IMR-90 (cell line): ENCODE measurements around the gene TOR3A. TPM values are rescaled to one million over a fixed set of nuclear protein-coding genes. Genes with fewer than 3 reads are reported as not detected.

ENCODE experiments used
- ATAC-seq: fragments of 200-7000 bp; cut with Tn5 transposase; 2 replicates; pipeline ENCODE4 v1.9.1; 2020; ENCODE audit warnings: low read depth, mild to moderate bottlenecking, moderate library complexity
- BruUV-seq: library from RNA; stranded (reverse); fragments of 400-500 nt; replicated peaks from 2 replicates; lab custom pipeline; 2021; lab: Mats Ljungman, UMichigan
- CTCF ChIA-PET: fragments of 300-600 bp; formaldehyde crosslinking; extraction: SDS; loops from one replicate; lab custom pipeline; 2021; ENCODE audit warnings: antibody characterized with exemption; lab: Yijun Ruan, JAX
- POLR2A ChIA-PET: fragments of 300-600 bp; sonication (Branson Sonifier 250); formaldehyde crosslinking; loops from one replicate; lab custom pipeline; 2022; ENCODE audit warnings: antibody characterized with exemption; ENCODE audit not compliant: unreplicated experiment; lab: Charles Lee
- DNase-seq: peaks from one replicate; pipeline ENCODE4 v3.0.0; 2013
- H2AFZ ChIP-seq: replicated peaks from 2 replicates; pipeline ENCODE3; 2013; ENCODE audit warnings: low read length, mild to moderate bottlenecking; ENCODE audit not compliant: poor library complexity
- H2AK5ac ChIP-seq: 2 replicates; pipeline ENCODE4 v1.6.1; 2013; ENCODE audit warnings: low read depth, low read length, inconsistent platforms
- H2AK9ac ChIP-seq: replicated peaks from 2 replicates; pipeline ENCODE3; 2013; ENCODE audit warnings: mild to moderate bottlenecking, low read depth, low read length, moderate library complexity; ENCODE audit not compliant: poor library complexity
- H2BK120ac ChIP-seq: 2 replicates; pipeline ENCODE4 v1.6.1; 2013; ENCODE audit warnings: low read depth, low read length, inconsistent platforms
- H2BK15ac ChIP-seq: 3 replicates; pipeline ENCODE4 v1.6.1; 2013; ENCODE audit warnings: low read depth, low read length, inconsistent platforms
- H2BK20ac ChIP-seq: 2 replicates; pipeline ENCODE4 v1.6.1; 2013; ENCODE audit warnings: low read depth, mild to moderate bottlenecking, inconsistent platforms, low read length, moderate library complexity
- H2BK5ac ChIP-seq: 2 replicates; pipeline ENCODE4 v1.6.1; 2013; ENCODE audit warnings: mild to moderate bottlenecking, low read depth, low read length, inconsistent platforms; ENCODE audit not compliant: poor library complexity, severe bottlenecking
- H3K14ac ChIP-seq: replicated peaks from 2 replicates; pipeline ENCODE4 v1.6.1; 2013; ENCODE audit warnings: low read depth, low read length, inconsistent platforms
- H3K18ac ChIP-seq: 2 replicates; pipeline ENCODE4 v1.6.1; 2013; ENCODE audit warnings: low read depth, low read length, control low read depth
- H3K23ac ChIP-seq: 2 replicates; pipeline ENCODE4 v1.6.1; 2013; ENCODE audit warnings: low read depth, low read length, inconsistent platforms
- H3K27ac ChIP-seq: 2 replicates; pipeline ENCODE4 v1.5.1; 2013; ENCODE audit warnings: mild to moderate bottlenecking, control low read depth, low read length; ENCODE audit not compliant: insufficient read depth
- H3K27me3 ChIP-seq: 2 replicates; pipeline ENCODE4 v1.6.1; 2013; ENCODE audit warnings: low read length; ENCODE audit not compliant: control insufficient read depth, insufficient read depth
- H3K36me3 ChIP-seq: 2 replicates; pipeline ENCODE4 v1.6.1; 2013; ENCODE audit warnings: low read length, mixed read lengths; ENCODE audit not compliant: control insufficient read depth, insufficient read depth
- H3K4ac ChIP-seq: 2 replicates; pipeline ENCODE4 v1.6.1; 2013; ENCODE audit warnings: low read depth, low read length, inconsistent platforms
- H3K4me1 ChIP-seq: 2 replicates; pipeline ENCODE4 v1.6.1; 2013; ENCODE audit warnings: low read length, mixed read lengths; ENCODE audit not compliant: control insufficient read depth, insufficient read depth
- H3K4me2 ChIP-seq: 2 replicates; pipeline ENCODE4 v1.6.1; 2013; ENCODE audit warnings: low read depth, mild to moderate bottlenecking, control low read depth, low read length, moderate library complexity
- H3K4me3 ChIP-seq: 2 replicates; pipeline ENCODE4 v1.5.1; 2013; ENCODE audit warnings: low read depth, mild to moderate bottlenecking, control low read depth, low read length, moderate library complexity; ENCODE audit not compliant: insufficient read depth
- H3K56ac ChIP-seq: 2 replicates; pipeline ENCODE4 v1.6.1; 2013; ENCODE audit warnings: low read length, inconsistent platforms; ENCODE audit not compliant: insufficient read depth; ENCODE audit errors: extremely low read depth
- H3K79me1 ChIP-seq, 2 experiments: 2 replicates each; pipeline ENCODE4 v1.6.1; 2013; ENCODE audit warnings: low read length in 2 of 2, inconsistent platforms in 1 of 2, low read depth in 1 of 2
- H3K9ac ChIP-seq: 2 replicates; pipeline ENCODE4 v1.6.1; 2013; ENCODE audit warnings: low read depth, low read length, control low read depth
- H3K9me1 ChIP-seq: 2 replicates; pipeline ENCODE4 v1.6.1; 2013; ENCODE audit warnings: low read length, inconsistent platforms; ENCODE audit not compliant: insufficient read depth
- H3K9me3 ChIP-seq: 2 replicates; pipeline ENCODE4 v1.6.1; 2013; ENCODE audit warnings: low read length; ENCODE audit not compliant: control insufficient read depth, insufficient read depth
- H4K20me1 ChIP-seq: 2 replicates; pipeline ENCODE4 v1.6.1; 2013; ENCODE audit warnings: low read length, inconsistent platforms; ENCODE audit not compliant: insufficient read depth
- H4K5ac ChIP-seq: 2 replicates; pipeline ENCODE4 v1.6.1; 2013; ENCODE audit warnings: mild to moderate bottlenecking, low read depth, low read length, control low read depth
- H4K8ac ChIP-seq, 2 experiments: 2 replicates each; pipeline ENCODE4 v1.6.1; 2013; ENCODE audit warnings: low read depth in 2 of 2, low read length in 2 of 2, control low read depth in 1 of 2, inconsistent platforms in 1 of 2
- H4K91ac ChIP-seq: 2 replicates; pipeline ENCODE4 v1.6.1; 2013; ENCODE audit warnings: low read depth, low read length, inconsistent platforms; ENCODE audit not compliant: insufficient read depth
- BHLHE40 ChIP-seq: fragments of 150-350 bp; IDR thresholded peaks from 2 replicates; pipeline ENCODE4 v1.6.1; 2016; ENCODE audit warnings: mild to moderate bottlenecking, low read depth, low read length
- CEBPB ChIP-seq: IDR thresholded peaks from 2 replicates; pipeline ENCODE4 v1.6.1; 2012; ENCODE audit warnings: low read depth, low read length, improper control_type of control experiment
- CHD1 ChIP-seq: IDR thresholded peaks from 2 replicates; pipeline ENCODE4 v1.6.1; 2012; ENCODE audit warnings: low read depth, low read length, improper control_type of control experiment
- CTCF ChIP-seq: conservative IDR thresholded peaks from 2 replicates; pipeline ENCODE4 v1.5.1; 2012; ENCODE audit warnings: mild to moderate bottlenecking, low read depth, low read length, improper control_type of control experiment
- FOS ChIP-seq: fragments of 150-350 bp; IDR thresholded peaks from 2 replicates; pipeline ENCODE4 v1.6.1; 2016; ENCODE audit warnings: low read depth, low read length
- MAFK ChIP-seq: IDR thresholded peaks from 2 replicates; pipeline ENCODE4 v1.6.1; 2012; ENCODE audit warnings: low read depth, low read length, improper control_type of control experiment
- MAZ ChIP-seq: IDR thresholded peaks from 2 replicates; pipeline ENCODE4 v1.6.1; 2012; ENCODE audit warnings: low read depth, mild to moderate bottlenecking, low read length, improper control_type of control experiment, moderate library complexity, borderline replicate concordance
- MXI1 ChIP-seq: IDR thresholded peaks from 2 replicates; pipeline ENCODE4 v1.6.1; 2012; ENCODE audit warnings: low read depth, mild to moderate bottlenecking, low read length, moderate library complexity, borderline replicate concordance
- NFE2L2 ChIP-seq: fragments of 150-350 bp; IDR thresholded peaks from 2 replicates; pipeline ENCODE4 v1.6.1; 2016; ENCODE audit warnings: low read depth, mild to moderate bottlenecking, low read length
- POLR2A ChIP-seq: IDR thresholded peaks from 2 replicates; pipeline ENCODE4 v1.6.1; 2012; ENCODE audit warnings: mild to moderate bottlenecking, low read depth, low read length
- RAD21 ChIP-seq: IDR thresholded peaks from 2 replicates; pipeline ENCODE4 v1.6.1; 2012; ENCODE audit warnings: low read length, improper control_type of control experiment
- RCOR1 ChIP-seq: IDR thresholded peaks from 2 replicates; pipeline ENCODE4 v1.6.1; 2012; ENCODE audit warnings: mild to moderate bottlenecking, low read length, improper control_type of control experiment; ENCODE audit not compliant: insufficient replicate concordance
- RFX5 ChIP-seq: IDR thresholded peaks from 2 replicates; pipeline ENCODE4 v1.8.0; 2012; ENCODE audit warnings: low read depth, mild to moderate bottlenecking, low read length, moderate library complexity
- SMC3 ChIP-seq: fragments of 150-350 bp; IDR thresholded peaks from 2 replicates; pipeline ENCODE4 v1.6.1; 2016; ENCODE audit warnings: low read depth, mild to moderate bottlenecking, antibody characterized with exemption, low read length, moderate library complexity
- USF2 ChIP-seq: fragments of 150-350 bp; IDR thresholded peaks from 2 replicates; pipeline ENCODE4 v1.6.1; 2017; ENCODE audit warnings: mild to moderate bottlenecking, antibody characterized with exemption, low read length, low read depth
- WGBS, 2 experiments: methylation state at CpG; one replicate each; pipeline versions ENCODE4 v1.1.5 to v1.1.7; 2013; ENCODE audit warnings: missing lambda C conversion rate in 2 of 2; ENCODE audit not compliant: insufficient read length in 1 of 2; ENCODE audit errors: extremely low coverage in 2 of 2; 5-methylcytosine and 5-hydroxymethylcytosine counted together
- dilution Hi-C: fragments of 300-500 bp; cut with HindIII; formaldehyde crosslinking; loops from one replicate; pipeline ENCODE4 v1.14.3; 2018; ENCODE audit warnings: low sequenced_read_pairs; ENCODE audit not compliant: unreplicated experiment
- in situ Hi-C: fragments of 300-500 bp; cut with MboI; formaldehyde crosslinking; loops from 3 replicates; pipeline ENCODE4 v1.14.3; 2019; ENCODE audit warnings: low sequenced_read_pairs, inconsistent platforms, mixed read lengths
- intact Hi-C: fragments of 100-400 bp; cut with micrococcal nuclease; formaldehyde crosslinking; loops from 2 replicates; pipeline ENCODE4 v1.10.0; 2022
- polyA plus RNA-seq, 3 experiments: library from polyadenylated mRNA; depleted of rRNA; stranded (reverse); fragments of >200 nt; gene quantifications; 2 replicates each; pipeline ENCODE4 v1.2.3, GENCODE V29; 2012; ENCODE audit warnings: low replicate concordance in 1 of 3
- total RNA-seq: library from RNA; depleted of rRNA; stranded (reverse); fragments of >200 nt; gene quantifications from 2 replicates; pipeline ENCODE4 v1.2.3, GENCODE V29; 2012

Gene TOR3A
- total and polyA plus RNA-seq, 2 of the 4 experiments (the other 2 are of a cell fraction): 16.8 to 22.2 TPM

- peaks cover 46% of the 10 kb centered on the region for H3K36me3 ChIP-seq
- BruUV-seq: no TSS peak
- no peak overlapping the region for H3K23ac ChIP-seq
- H2BK20ac ChIP-seq: no peak overlapping the region
- dilution Hi-C loops: no loop called here
- H2AK5ac ChIP-seq: no peak overlapping the region
- H4K8ac ChIP-seq: no peak overlapping the region
- peaks cover 10% of the 10 kb centered on the region for H3K4me1 ChIP-seq
- no peak overlapping the region for H4K91ac ChIP-seq
- ATAC-seq (no peak), DNase-seq (no peak)
- H3K27me3 ChIP-seq: no peaks in the 10 kb centered on the region
- H2AFZ ChIP-seq: no peak overlapping the region
- TF ChIP-seq MAZ (no peak), CHD1 (no peak), NFE2L2 (no peak), CTCF (no peak), BHLHE40 (no peak), SMC3 (no peak), MXI1 (no peak), USF2 (no peak), POLR2A (no peak), RFX5 (no peak), RAD21 (no peak), RCOR1 (no peak), CEBPB (no peak), FOS (no peak), MAFK (no peak)
- no peak overlapping the region for H2AK9ac ChIP-seq
- peaks cover 18% of the 10 kb centered on the region for H3K9me1 ChIP-seq
- no CpG with 5 or more reads among the region's 3 CpGs for WGBS, 2 experiments
- ChIA-PET CTCF (no interaction called here), POLR2A (no interaction called here)
- H3K14ac ChIP-seq: no peak overlapping the region
- no peak overlapping the region for H3K27ac ChIP-seq
- no peak overlapping the region for H3K9ac ChIP-seq
- no peak overlapping the region for H3K18ac ChIP-seq
- intact Hi-C loops: no loop called here
- H3K4ac ChIP-seq: no peak overlapping the region
- peaks cover 14 to 75% of the 10 kb centered on the region in 2 experiments for H3K79me1 ChIP-seq
- no peak overlapping the region for H2BK15ac ChIP-seq
- no peak overlapping the region for H4K5ac ChIP-seq
- no peak overlapping the region for H3K56ac ChIP-seq
- H2BK5ac ChIP-seq: no peak overlapping the region
- 0 out of 2 replicates have a peak, but pooled peaks cover 5% of the 10 kb centered on the region for H4K20me1 ChIP-seq
- H3K4me2 ChIP-seq: no peak overlapping the region
- no peak overlapping the region for H2BK120ac ChIP-seq
- H3K9me3 ChIP-seq: no peaks in the 10 kb centered on the region
- in situ Hi-C loops: no loop called here
- H3K4me3 ChIP-seq: no peak overlapping the region
Measured at GRCh38 chr1:179095924-179096323, 14.1 kb downstream of the TOR3A start.
